ENCODE measurements around the gene CDPF1. TPM values are rescaled to one million over a fixed set of nuclear protein-coding genes. Genes with fewer than 3 reads are reported as not detected.

CDPF1 gene
- total RNA-seq: 10 to 100 TPM; 16.2 to 20.6 TPM

- Histone ChIP-seq H3K27me3 (replicated peaks; ENCODE audit: insufficient read depth) (no peaks in the 10 kb centered on the region), H3K4me3 (peak within 1 kb of the TSS; percentile 60 to 75), H3K4me1 (replicated peaks) (no peaks in the 10 kb centered on the region), H3K9me3 (no peaks in the 10 kb centered on the region), H3K36me3 (no peaks in the 10 kb centered on the region), H3K27ac (peak within 1 kb of the TSS; percentile 81 to 88)
- intact Hi-C loops (cut with DNase I): no loop called here
- TF ChIP-seq POLR2A (IDR thresholded peaks at IDR 0.05): peak; percentile 93
- TF ChIP-seq CTCF (IDR thresholded peaks at IDR 0.05): peak in 2 of 4 experiments; percentile 6 to 36
- TF ChIP-seq POLR2AphosphoS5 (IDR thresholded peaks at IDR 0.05): peak; percentile 78
- under 1% methylated on average over 19 of the region's 89 CpGs for WGBS
- DNase-seq (ENCODE audit: low spot score): peak; percentile 87
These were observed at the start of gene CDPF1 for GRCh38 chr22:46250035-46250782. Gene CDPF1 (minus strand): TSS chr22:46250293. CDS start chr22:46248284, 2,009 bp downstream.

- 91% methylated on average over 13 of the region's 13 CpGs for WGBS
- intact Hi-C loops (cut with DNase I): loop anchor here (5.0 kb wide), 1 partner anchor 177 kb away; no protein-coding TSS in a partner anchor
- no peak overlapping the region for H3K4me3 ChIP-seq
- TF ChIP-seq CTCF (IDR thresholded peaks at IDR 0.05) (no peak), POLR2A (IDR thresholded peaks at IDR 0.05) (no peak), POLR2AphosphoS5 (IDR thresholded peaks at IDR 0.05) (no peak)
- no peaks in the 10 kb centered on the region for H3K4me1 ChIP-seq (replicated peaks)
- no peaks in the 10 kb centered on the region for H3K9me3 ChIP-seq
- DNase-seq (ENCODE audit: low spot score): no peak
- no peaks in the 10 kb centered on the region for H3K27me3 ChIP-seq (replicated peaks; ENCODE audit: insufficient read depth)
- no peak overlapping the region for H3K27ac ChIP-seq
- H3K36me3 ChIP-seq: no peaks in the 10 kb centered on the region
These were observed 49.0 kb upstream of the CDPF1 start for GRCh38 chr22:46299101-46299500.

GRCh38 chr22:46297151-46297812 is 47.2 kb upstream of the CDPF1 start:
- Histone ChIP-seq H3K4me3 (peak overlapping the region; percentile 33 to 35), H3K36me3 (peaks cover 0 to 5% of the 10 kb centered on the region in 2 donors), H3K9me3 (no peaks in the 10 kb centered on the region), H3K27me3 (replicated peaks; ENCODE audit: insufficient read depth) (no peaks in the 10 kb centered on the region), H3K27ac (no peak overlapping the region), H3K4me1 (replicated peaks) (no peaks in the 10 kb centered on the region)
- DNase-seq (ENCODE audit: low spot score): no peak
- 4% methylated on average over 30 of the region's 32 CpGs for WGBS
- TF ChIP-seq POLR2A (IDR thresholded peaks at IDR 0.05) (no peak), POLR2AphosphoS5 (IDR thresholded peaks at IDR 0.05) (no peak), CTCF (IDR thresholded peaks at IDR 0.05) (no peak)
- intact Hi-C loops (cut with DNase I): loop anchor here (5.0 kb wide), 1 partner anchor 175 kb away; no protein-coding TSS in a partner anchor

GRCh38 chr22:46296257-46297150 is 46.4 kb upstream of the CDPF1 start, which contains the start of gene GTSE1:
Gene GTSE1 (plus strand): TSS chr22:46296870. CDS start chr22:46297401, 531 bp downstream.
- H3K36me3 ChIP-seq: peaks cover 0 to 8% of the 10 kb centered on the region in 2 donors
- no peaks in the 10 kb centered on the region for H3K9me3 ChIP-seq
- peak; percentile 97 for DNase-seq (ENCODE audit: low spot score)
- no peaks in the 10 kb centered on the region for H3K4me1 ChIP-seq (replicated peaks)
- peak within 1 kb of the TSS; percentile 85 to 92 for H3K27ac ChIP-seq
- H3K27me3 ChIP-seq (replicated peaks; ENCODE audit: insufficient read depth): no peaks in the 10 kb centered on the region
- intact Hi-C loops (cut with DNase I): loop anchor here (5.0 kb wide), 1 partner anchor 174 kb away; no protein-coding TSS in a partner anchor
- WGBS: under 1% methylated on average over 74 of the region's 76 CpGs
- TF ChIP-seq POLR2A (IDR thresholded peaks at IDR 0.05) (peak; percentile 56), POLR2AphosphoS5 (IDR thresholded peaks at IDR 0.05) (peak; percentile 96), CTCF (IDR thresholded peaks at IDR 0.05) (peak in 3 of 4 experiments; percentile 14 to 49 (median 43))
- H3K4me3 ChIP-seq: peak within 1 kb of the TSS; percentile 33 to 35

All from prostate gland (tissue), 2 donors.